ENCODE data around the gene CAST. TPM values are rescaled to one million over a fixed set of nuclear protein-coding genes. Genes with fewer than 3 reads are reported as not detected.
"Not testable (repeated sequence)": the region's sequence is repeated elsewhere in the genome, so short reads cannot be mapped to it uniquely, and the experiment has no call there.

The CAST gene, protein sequence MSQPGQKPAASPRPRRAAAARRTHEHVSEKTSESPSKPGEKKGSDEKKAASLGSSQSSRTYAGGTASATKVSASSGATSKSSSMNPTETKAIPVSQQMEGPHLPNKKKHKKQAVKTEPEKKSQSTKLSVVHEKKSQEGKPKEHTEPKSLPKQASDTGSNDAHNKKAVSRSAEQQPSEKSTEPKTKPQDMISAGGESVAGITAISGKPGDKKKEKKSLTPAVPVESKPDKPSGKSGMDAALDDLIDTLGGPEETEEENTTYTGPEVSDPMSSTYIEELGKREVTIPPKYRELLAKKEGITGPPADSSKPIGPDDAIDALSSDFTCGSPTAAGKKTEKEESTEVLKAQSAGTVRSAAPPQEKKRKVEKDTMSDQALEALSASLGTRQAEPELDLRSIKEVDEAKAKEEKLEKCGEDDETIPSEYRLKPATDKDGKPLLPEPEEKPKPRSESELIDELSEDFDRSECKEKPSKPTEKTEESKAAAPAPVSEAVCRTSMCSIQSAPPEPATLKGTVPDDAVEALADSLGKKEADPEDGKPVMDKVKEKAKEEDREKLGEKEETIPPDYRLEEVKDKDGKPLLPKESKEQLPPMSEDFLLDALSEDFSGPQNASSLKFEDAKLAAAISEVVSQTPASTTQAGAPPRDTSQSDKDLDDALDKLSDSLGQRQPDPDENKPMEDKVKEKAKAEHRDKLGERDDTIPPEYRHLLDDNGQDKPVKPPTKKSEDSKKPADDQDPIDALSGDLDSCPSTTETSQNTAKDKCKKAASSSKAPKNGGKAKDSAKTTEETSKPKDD
- total RNA-seq: 100 to 1,000 TPM; 165 to 229 TPM

- peaks cover 8% of the 10 kb centered on the region for H3K27me3 Mint-ChIP-seq
- peak within 1 kb of the TSS; percentile 98 for H3K27ac Mint-ChIP-seq
- H3K36me3 Mint-ChIP-seq (ENCODE audit: low read depth): peaks cover 21% of the 10 kb centered on the region
- H3K9me3 Mint-ChIP-seq: no peaks in the 10 kb centered on the region
- peak within 1 kb of the TSS; percentile 98 for H3K4me3 Mint-ChIP-seq
- ATAC-seq (replicated peaks): peak; percentile 74
- H3K4me1 Mint-ChIP-seq: peaks cover 19% of the 10 kb centered on the region
Observed at GRCh38 chr5:96661855-96662724, at the start of gene CAST. Gene CAST, plus strand, starts transcription at chr5:96662376. Its CDS starts 47 bp downstream, at chr5:96662423.

- H3K27me3 Mint-ChIP-seq: peaks cover 4% of the 10 kb centered on the region
- no peaks in the 10 kb centered on the region for H3K36me3 Mint-ChIP-seq (ENCODE audit: low read depth)
- H3K27ac Mint-ChIP-seq: peak overlapping the region; percentile 43
- H3K4me3 Mint-ChIP-seq: peak overlapping the region; percentile 15
- peak; percentile 95 for ATAC-seq (replicated peaks)
- H3K9me3 Mint-ChIP-seq: no peaks in the 10 kb centered on the region
- peaks cover 4% of the 10 kb centered on the region for H3K4me1 Mint-ChIP-seq
Observed at GRCh38 chr5:96614110-96614691, 48.0 kb upstream of the CAST start.

DNA sequence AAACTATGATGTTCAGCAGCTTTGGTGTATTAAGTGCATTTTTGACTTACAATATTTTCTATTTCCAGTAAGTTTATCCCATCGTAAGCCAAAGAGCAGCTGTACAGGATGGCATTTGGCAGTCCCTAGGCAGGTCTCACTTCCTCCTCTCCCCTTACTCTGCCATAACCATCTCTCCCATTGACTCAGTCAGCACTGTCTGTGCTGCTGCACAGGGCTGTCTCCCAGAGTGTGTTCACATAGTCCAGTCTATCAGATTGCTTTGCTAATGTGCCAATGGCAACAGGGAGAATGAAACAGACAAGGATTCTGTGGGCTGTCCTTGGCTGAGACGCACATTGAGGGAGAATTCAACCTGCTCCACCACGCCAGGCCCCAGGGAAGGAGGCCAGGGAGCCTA is 47.0 kb upstream of the CAST start:
- no peak overlapping the region for H3K4me3 Mint-ChIP-seq
- peaks cover 4% of the 10 kb centered on the region for H3K27me3 Mint-ChIP-seq

GRCh38 chr5:96616801-96617200 is 45.4 kb upstream of the CAST start:
- H3K9me3 Mint-ChIP-seq: no peaks in the 10 kb centered on the region
- no peak overlapping the region for H3K4me3 Mint-ChIP-seq
- no peak for ATAC-seq (replicated peaks)
- no peak overlapping the region for H3K27ac Mint-ChIP-seq
- no peaks in the 10 kb centered on the region for H3K36me3 Mint-ChIP-seq (ENCODE audit: low read depth)
- H3K4me1 Mint-ChIP-seq: peaks cover 4% of the 10 kb centered on the region
- no peaks in the 10 kb centered on the region for H3K27me3 Mint-ChIP-seq

More for the DNA sequence above, 47.0 kb upstream of the CAST start:
- H3K4me1 Mint-ChIP-seq: peaks cover 4% of the 10 kb centered on the region
- no peak overlapping the region for H3K27ac Mint-ChIP-seq
- ATAC-seq (replicated peaks): no peak
- no peaks in the 10 kb centered on the region for H3K36me3 Mint-ChIP-seq (ENCODE audit: low read depth)
- no peaks in the 10 kb centered on the region for H3K9me3 Mint-ChIP-seq

DNA sequence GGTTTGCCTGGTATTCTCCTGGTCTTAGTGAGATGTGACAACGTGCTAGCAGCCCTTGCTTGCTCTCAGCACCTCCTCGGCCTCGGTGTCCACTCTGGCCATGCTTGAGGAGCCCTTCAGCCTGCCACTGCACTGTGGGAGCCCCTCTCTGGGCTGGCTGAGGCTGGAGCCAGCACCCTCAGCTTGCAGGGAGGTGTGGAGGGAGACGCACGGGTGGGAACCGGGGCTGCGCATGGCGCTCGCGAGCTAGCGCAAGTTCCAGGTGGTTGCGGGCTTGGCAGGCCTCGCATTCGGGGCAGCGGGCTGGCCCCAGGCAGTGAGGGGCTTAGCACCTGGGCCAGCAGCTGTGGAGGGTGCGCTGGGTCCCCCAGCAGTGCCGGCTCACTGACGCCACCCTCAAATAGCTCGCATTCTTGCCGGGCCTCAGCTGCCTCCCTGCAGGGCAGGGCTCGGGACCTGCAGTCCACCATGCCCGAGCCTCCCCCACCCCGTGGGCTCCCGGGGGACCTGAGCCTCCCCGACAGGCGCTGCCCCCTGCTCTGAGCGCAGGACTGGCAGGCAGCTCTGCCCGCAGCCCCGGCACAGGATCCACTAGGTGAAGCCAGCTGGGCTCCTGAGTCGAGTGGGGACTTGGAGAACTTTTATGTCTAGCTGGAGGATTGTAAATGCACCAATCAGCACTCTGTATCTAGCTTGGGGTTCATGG is 43.7 kb upstream of the CAST start:
- not testable (repeated sequence) for H3K4me3 Mint-ChIP-seq; H3K27ac Mint-ChIP-seq; H3K9me3 Mint-ChIP-seq; H3K27me3 Mint-ChIP-seq; H3K4me1 Mint-ChIP-seq; H3K36me3 Mint-ChIP-seq (ENCODE audit: low read depth); ATAC-seq (replicated peaks)

DNA sequence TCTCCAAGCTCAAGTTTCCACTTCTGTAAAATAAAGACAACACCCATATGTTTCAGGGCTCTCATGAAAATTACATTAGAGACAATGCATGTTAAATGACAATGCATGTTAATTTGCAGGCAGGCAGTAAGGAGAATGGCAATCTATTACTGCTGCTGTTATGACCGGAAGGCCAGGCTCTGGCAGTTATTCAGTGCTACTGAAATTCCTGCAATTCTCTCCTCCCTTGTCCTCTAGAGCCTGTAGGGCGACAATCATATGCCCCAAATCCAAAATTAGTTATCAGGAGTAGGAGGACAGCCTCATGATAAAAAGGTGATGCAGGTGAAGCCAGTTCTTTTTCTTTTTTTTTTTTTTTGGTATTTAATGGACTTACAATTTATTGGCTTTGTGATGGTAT is 42.2 kb upstream of the CAST start:
- no peak overlapping the region for H3K27ac Mint-ChIP-seq
- H3K4me1 Mint-ChIP-seq: no peaks in the 10 kb centered on the region
- H3K36me3 Mint-ChIP-seq (ENCODE audit: low read depth): no peaks in the 10 kb centered on the region

GRCh38 chr5:96624596-96624995 is 37.6 kb upstream of the CAST start:
- Mint-ChIP-seq H3K27me3 (peaks cover 4% of the 10 kb centered on the region), H3K9me3 (no peaks in the 10 kb centered on the region), H3K27ac (no peak overlapping the region), H3K4me1 (peaks cover 11% of the 10 kb centered on the region), H3K4me3 (no peak overlapping the region), H3K36me3 (ENCODE audit: low read depth) (no peaks in the 10 kb centered on the region)
- ATAC-seq (replicated peaks): no peak

More for the DNA sequence above, 42.2 kb upstream of the CAST start:
- no peaks in the 10 kb centered on the region for H3K27me3 Mint-ChIP-seq
- no peak for ATAC-seq (replicated peaks)
- H3K9me3 Mint-ChIP-seq: no peaks in the 10 kb centered on the region
- no peak overlapping the region for H3K4me3 Mint-ChIP-seq

GRCh38 chr5:96625365-96625764 is 36.8 kb upstream of the CAST start:
- Mint-ChIP-seq H3K9me3 (no peaks in the 10 kb centered on the region), H3K36me3 (ENCODE audit: low read depth) (no peaks in the 10 kb centered on the region), H3K4me3 (no peak overlapping the region), H3K27me3 (peaks cover 4% of the 10 kb centered on the region), H3K4me1 (peaks cover 11% of the 10 kb centered on the region), H3K27ac (no peak overlapping the region)
- ATAC-seq (replicated peaks): no peak

DNA sequence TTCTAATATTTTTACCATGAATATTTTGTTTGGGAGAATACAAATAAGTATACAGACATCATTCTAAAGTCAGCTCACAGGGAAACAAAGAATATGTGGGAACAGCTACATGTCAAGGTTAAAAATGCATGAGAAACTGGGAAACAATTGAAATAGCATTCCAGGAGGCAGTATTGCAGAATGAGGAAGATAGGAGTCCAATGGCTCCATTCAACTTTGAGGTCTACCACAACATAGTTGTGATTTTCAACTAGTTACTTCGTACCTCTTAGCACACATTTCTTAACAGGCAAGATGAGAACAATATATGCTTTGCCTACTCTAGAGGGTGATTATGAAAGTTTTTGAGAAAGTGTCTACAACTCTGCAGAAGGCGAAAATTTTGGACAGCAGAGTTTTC is 35.2 kb upstream of the CAST start:
- Mint-ChIP-seq H3K4me1 (peaks cover 11% of the 10 kb centered on the region), H3K27me3 (peaks cover 4% of the 10 kb centered on the region), H3K9me3 (no peaks in the 10 kb centered on the region), H3K36me3 (ENCODE audit: low read depth) (no peaks in the 10 kb centered on the region), H3K4me3 (peak overlapping the region; percentile 59), H3K27ac (no peak overlapping the region)
- no peak for ATAC-seq (replicated peaks)

DNA sequence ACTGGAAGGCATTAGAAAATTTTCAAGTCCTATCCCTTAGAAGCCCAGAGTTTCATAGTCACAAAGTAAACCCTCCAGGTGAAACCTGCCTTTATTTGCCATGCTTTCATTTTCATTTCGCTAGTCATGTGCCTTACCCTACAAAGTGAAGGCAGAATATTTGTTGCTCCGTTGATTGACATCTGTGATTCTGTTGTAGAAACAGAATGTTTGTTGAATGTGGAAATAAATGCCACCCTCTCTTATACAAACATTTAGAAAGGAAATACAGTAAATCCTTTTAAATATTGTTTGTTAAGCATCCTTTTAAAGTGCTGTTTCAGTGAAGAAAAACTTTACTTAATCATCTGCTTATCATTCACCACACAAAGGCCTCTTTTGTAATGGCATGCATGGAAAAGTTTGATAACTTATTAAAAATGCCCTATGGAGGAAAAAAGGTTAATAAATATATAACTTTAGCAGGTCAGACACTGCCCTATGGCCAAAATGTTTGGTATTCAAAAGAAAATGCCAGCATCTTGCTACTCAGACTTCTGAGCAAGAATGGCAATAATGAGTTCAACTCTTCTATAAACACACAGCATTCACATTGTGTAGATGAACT is 34.3 kb upstream of the CAST start:
- Mint-ChIP-seq H3K4me1 (peaks cover 11% of the 10 kb centered on the region), H3K36me3 (ENCODE audit: low read depth) (no peaks in the 10 kb centered on the region), H3K9me3 (no peaks in the 10 kb centered on the region), H3K27ac (peak overlapping the region; percentile 39), H3K4me3 (peak overlapping the region; percentile 59), H3K27me3 (peaks cover 4% of the 10 kb centered on the region)
- ATAC-seq (replicated peaks): peak; percentile 57

DNA sequence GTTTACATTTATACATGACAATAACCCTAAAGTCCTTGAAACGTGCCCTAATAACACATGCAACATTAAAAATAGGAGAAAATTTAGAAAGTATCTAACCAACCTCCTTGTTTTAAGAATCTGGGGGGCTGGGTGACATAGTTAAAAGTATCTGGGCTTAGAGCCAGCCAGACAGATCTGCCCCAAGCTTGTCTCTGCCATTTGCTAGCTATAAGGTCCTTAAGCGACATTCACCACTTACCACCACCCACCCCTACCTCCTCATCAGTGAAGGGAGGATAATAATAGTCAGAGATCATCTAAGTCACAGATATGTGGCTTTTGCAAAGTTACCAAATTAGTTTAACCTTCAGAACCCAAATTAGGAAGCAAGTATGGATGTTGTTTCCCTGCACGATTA is 33.8 kb upstream of the CAST start:
- Mint-ChIP-seq H3K4me1 (peaks cover 11% of the 10 kb centered on the region), H3K4me3 (peak overlapping the region; percentile 59), H3K36me3 (ENCODE audit: low read depth) (no peaks in the 10 kb centered on the region), H3K27me3 (peaks cover 4% of the 10 kb centered on the region), H3K9me3 (no peaks in the 10 kb centered on the region), H3K27ac (no peak overlapping the region)
- ATAC-seq (replicated peaks): no peak

- H3K4me1 Mint-ChIP-seq: peaks cover 11% of the 10 kb centered on the region
- no peak for ATAC-seq (replicated peaks)
- H3K27ac Mint-ChIP-seq: peak overlapping the region; percentile 0
Observed at GRCh38 chr5:96629774-96630173, 32.4 kb upstream of the CAST start.

DNA sequence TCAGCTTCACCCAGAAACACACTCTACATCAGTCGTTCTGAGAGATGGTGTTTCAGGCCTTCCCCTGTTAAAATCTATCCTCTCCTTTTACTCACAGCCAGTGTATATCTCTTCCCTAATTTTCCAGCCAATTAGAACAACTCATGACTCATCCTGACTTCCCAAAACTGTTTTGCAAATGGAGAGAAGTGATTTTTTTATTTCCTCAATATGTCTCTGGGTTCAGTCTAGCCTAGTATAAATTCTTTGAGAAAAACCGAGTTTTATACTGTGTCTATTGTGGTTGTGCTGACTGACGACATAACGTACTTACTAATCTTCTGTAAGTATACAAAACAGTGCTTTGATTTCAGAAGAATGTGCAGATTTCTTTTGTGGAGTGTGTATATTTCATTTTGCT is 28.4 kb upstream of the CAST start:
- no peak for ATAC-seq (replicated peaks)
- H3K4me1 Mint-ChIP-seq: no peaks in the 10 kb centered on the region
- no peaks in the 10 kb centered on the region for H3K9me3 Mint-ChIP-seq
- no peak overlapping the region for H3K4me3 Mint-ChIP-seq
- H3K36me3 Mint-ChIP-seq (ENCODE audit: low read depth): no peaks in the 10 kb centered on the region
- no peak overlapping the region for H3K27ac Mint-ChIP-seq
- peaks cover 13% of the 10 kb centered on the region for H3K27me3 Mint-ChIP-seq

More at GRCh38 chr5:96629774-96630173, 32.4 kb upstream of the CAST start:
- peaks cover 13% of the 10 kb centered on the region for H3K27me3 Mint-ChIP-seq
- no peaks in the 10 kb centered on the region for H3K36me3 Mint-ChIP-seq (ENCODE audit: low read depth)
- H3K4me3 Mint-ChIP-seq: no peak overlapping the region
- no peaks in the 10 kb centered on the region for H3K9me3 Mint-ChIP-seq

Data from activated T-helper 17 cell treated with anti-CD3 and anti-CD28 coated beads, Interleukin-2, amount 50 U/mL, for 72 hours (primary cell).